ENCODE measurements around the gene ACTL7A.

DNA sequence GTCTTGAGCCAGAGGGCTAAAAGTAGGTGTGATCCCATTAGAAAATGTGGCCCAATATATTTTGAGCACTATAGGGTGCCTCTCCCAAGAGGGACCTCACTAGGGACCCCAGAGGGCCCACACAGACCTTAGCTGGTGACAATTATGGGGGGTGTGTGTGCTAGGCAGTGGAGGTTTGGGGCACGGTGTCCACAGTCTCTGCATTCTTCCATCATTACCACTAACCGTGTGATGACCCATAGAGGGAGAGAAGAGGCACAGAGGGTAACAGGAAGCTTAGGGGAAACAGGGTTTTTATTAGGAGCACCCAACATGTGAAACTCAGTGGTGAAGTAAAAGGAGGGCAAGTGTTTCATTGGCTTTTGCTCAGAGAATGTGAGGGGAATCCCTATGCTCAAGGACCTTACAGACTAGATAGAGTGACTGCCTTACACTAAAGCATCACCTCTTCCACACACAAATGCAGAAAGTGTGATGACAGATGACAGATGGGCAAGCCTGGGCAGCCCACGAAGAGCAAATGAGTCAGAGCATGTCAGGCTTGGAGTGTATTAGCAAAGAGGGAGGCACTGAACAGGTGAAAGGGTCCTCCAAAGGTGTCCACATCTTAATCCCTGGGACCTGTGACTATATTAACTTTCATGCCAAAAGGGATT, 2.5 kb upstream of the ACTL7A start:
- TF ChIP-seq CTCF (IDR thresholded peaks at IDR 0.05) (no peak), POLR2A (IDR thresholded peaks at IDR 0.05) (no peak)

Measured in lower leg skin (tissue), 3 donors.